HCT116 (cell line): ENCODE data around the gene PKN1. TPM values are rescaled to one million over a fixed set of nuclear protein-coding genes. Genes with fewer than 3 reads are reported as not detected.
"Not testable (repeated sequence)": the region's sequence is repeated elsewhere in the genome, so short reads cannot be mapped to it uniquely, and the experiment has no call there.

Experiments used
- ATAC-seq: fragments of 200-7000 bp; cut with Tn5 transposase; 2 replicates; pipeline ENCODE4 v1.9.1; 2020; ENCODE audit warnings: mild to moderate bottlenecking, moderate library complexity
- BruUV-seq: library from RNA; stranded (reverse); fragments of 400-500 nt; replicated peaks from 2 replicates; lab custom pipeline; 2021; lab: Mats Ljungman, UMichigan
- CTCF ChIA-PET: fragments of 300-600 bp; sonication (Branson Sonifier 250); formaldehyde crosslinking; loops from one replicate; lab custom pipeline; 2021; ENCODE audit warnings: antibody characterized with exemption; lab: Charles Lee
- POLR2A ChIA-PET: fragments of 300-600, 350-600 bp; sonication (Branson Sonifier 250); formaldehyde crosslinking; loops from one replicate; lab custom pipeline; 2021; ENCODE audit warnings: antibody characterized with exemption; lab: Charles Lee
- RAD21 ChIA-PET, 2 experiments: fragments of 300-600 bp; sonication (Branson Sonifier 250); formaldehyde crosslinking; loops; one replicate each; lab custom pipeline; 2023; ENCODE audit warnings: low total read pairs in 2 of 2; ENCODE audit not compliant: uncharacterized antibody in 2 of 2, unreplicated experiment in 2 of 2, low non-redundant PET in 1 of 2; lab: Charles Lee
- DNase-seq: peaks from one replicate; pipeline ENCODE4 v3.0.0-alpha.2; 2010; ENCODE audit warnings: low read depth, low spot score
- H2AFZ ChIP-seq: fragments of 200-600 bp; shearing (Covaris generic), sonication (generic); 2 replicates; pipeline ENCODE4 v1.6.1; 2017; ENCODE audit warnings: low read depth, mixed run types, mixed read lengths, antibody characterized with exemption, low read length; ENCODE audit not compliant: poor library complexity, severe bottlenecking
- H3K27ac ChIP-seq: 2 replicates; pipeline ENCODE4 v1.5.1; 2012; ENCODE audit warnings: low read depth, low read length
- H3K27me3 ChIP-seq: fragments of 200-600 bp; sonication (generic); 2 replicates; pipeline ENCODE4 v1.6.1; 2016; ENCODE audit warnings: mixed run types, low read length, mixed read lengths; ENCODE audit not compliant: insufficient read depth
- H3K36me3 ChIP-seq, 2 experiments: fragments of 200-500 bp in 1 of 2; fragments of 200-600 bp in 1 of 2; sonication (Bioruptor generic) in 1 of 2; sonication (generic) in 1 of 2; 2 replicates each; pipeline versions ENCODE4 v1.5.1 to v1.6.1; 2014 to 2016; ENCODE audit warnings: low read length in 2 of 2, inconsistent platforms in 1 of 2, mixed read lengths in 1 of 2, mixed run types in 1 of 2; ENCODE audit not compliant: insufficient read depth in 2 of 2, control insufficient read depth in 1 of 2
- H3K4me1 ChIP-seq, 2 experiments: fragments of 200-600 bp in 1 of 2; sonication (generic) in 1 of 2; 2 replicates each; pipeline versions ENCODE4 v1.5.1 to v1.6.1; 2012 to 2017; ENCODE audit warnings: low read length in 2 of 2, inconsistent platforms in 1 of 2, mild to moderate bottlenecking in 1 of 2, mixed read lengths in 1 of 2, mixed run types in 1 of 2, moderate library complexity in 1 of 2; ENCODE audit not compliant: insufficient read depth in 2 of 2, control insufficient read depth in 1 of 2
- H3K4me2 ChIP-seq: fragments of 200-600 bp; sonication (generic); 2 replicates; pipeline ENCODE4 v1.6.1; 2017; ENCODE audit warnings: mixed run types, low read length, mixed read lengths
- H3K4me3 ChIP-seq, 2 experiments: fragments of 200-600 bp in 1 of 2; sonication (generic) in 1 of 2; replicated peaks in 1 of 2; 2 replicates each; pipeline ENCODE4 v1.5.1; 2011 to 2016; ENCODE audit warnings: low read length in 2 of 2, control low read depth in 1 of 2, low read depth in 1 of 2, mild to moderate bottlenecking in 1 of 2, mixed read lengths in 1 of 2, mixed run types in 1 of 2
- H3K79me2 ChIP-seq: fragments of 200-600 bp; sonication (generic); 2 replicates; pipeline ENCODE4 v1.6.1; 2017; ENCODE audit warnings: mild to moderate bottlenecking, mixed run types, low read length, moderate library complexity, mixed read lengths; ENCODE audit not compliant: insufficient read depth
- H3K9ac ChIP-seq: fragments of 200-600 bp; sonication (generic); 2 replicates; pipeline ENCODE4 v1.6.1; 2016; ENCODE audit warnings: low read length, mixed read lengths
- H3K9me2 ChIP-seq: fragments of 200-600 bp; sonication (generic), shearing (Covaris generic); 2 replicates; pipeline ENCODE4 v1.6.1; 2017; ENCODE audit warnings: mixed run types, mild to moderate bottlenecking, moderate library complexity; ENCODE audit not compliant: insufficient read depth
- H3K9me3 ChIP-seq, 2 experiments: fragments of 200-500 bp in 1 of 2; fragments of 200-600 bp in 1 of 2; sonication (Bioruptor generic) in 1 of 2; sonication (generic) in 1 of 2; 2 replicates each; pipeline ENCODE4 v1.6.1; 2014 to 2017; ENCODE audit warnings: low read length in 2 of 2, mixed read lengths in 2 of 2, inconsistent platforms in 1 of 2, low read depth in 1 of 2, mild to moderate bottlenecking in 1 of 2, mixed run types in 1 of 2, moderate library complexity in 1 of 2; ENCODE audit not compliant: control insufficient read depth in 1 of 2, insufficient read depth in 1 of 2
- H4K20me1 ChIP-seq: fragments of 200-600 bp; sonication (generic), shearing (Covaris generic); 2 replicates; pipeline ENCODE4 v1.6.1; 2017; ENCODE audit warnings: mixed run types, mild to moderate bottlenecking, moderate library complexity; ENCODE audit not compliant: insufficient read depth
- CTCF ChIP-seq, 3 experiments: fragments of 200-600 bp in 1 of 3; sonication (generic) in 1 of 3; IDR thresholded peaks in 2 of 3; conservative IDR thresholded peaks in 1 of 3; 2 replicates each; pipeline ENCODE4 v1.5.1; 2012 to 2017; ENCODE audit warnings: low read depth in 2 of 3, low read length in 2 of 3, antibody characterized with exemption in 1 of 3, borderline replicate concordance in 1 of 3, control low read depth in 1 of 3, mild to moderate bottlenecking in 1 of 3, mixed read lengths in 1 of 3, mixed run types in 1 of 3, moderate library complexity in 1 of 3; ENCODE audit not compliant: insufficient read depth in 1 of 3
- EGR1 ChIP-seq: IDR thresholded peaks from 2 replicates; pipeline ENCODE4 v1.6.1; 2012; ENCODE audit warnings: low read depth
- EZH2phosphoT487 ChIP-seq: fragments of 200-600 bp; IDR thresholded peaks from 2 replicates; pipeline ENCODE4 v1.6.1; 2018; ENCODE audit warnings: antibody characterized with exemption, borderline replicate concordance
- FOSL1 ChIP-seq: IDR thresholded peaks from 2 replicates; pipeline ENCODE4 v1.6.1; 2012; ENCODE audit warnings: low read depth
- JUND ChIP-seq: IDR thresholded peaks from 2 replicates; pipeline ENCODE4 v1.6.1; 2012
- POLR2AphosphoS5 ChIP-seq: IDR thresholded peaks from 2 replicates; pipeline ENCODE4 v1.6.1; 2011; ENCODE audit warnings: mild to moderate bottlenecking, low read depth, low read length, moderate library complexity
- SP1 ChIP-seq: IDR thresholded peaks from 2 replicates; pipeline ENCODE4 v1.6.1; 2012; ENCODE audit warnings: low read depth
- TCF7L2 ChIP-seq: IDR thresholded peaks from 2 replicates; pipeline ENCODE4 v1.7.0; 2011; ENCODE audit warnings: borderline replicate concordance, inconsistent platforms; ENCODE audit not compliant: insufficient read depth, insufficient read length; ENCODE audit errors: extremely low read depth
- ZBTB33 ChIP-seq: IDR thresholded peaks from 2 replicates; pipeline ENCODE4 v1.6.1; 2011; ENCODE audit warnings: mild to moderate bottlenecking, low read length, moderate library complexity; ENCODE audit not compliant: insufficient replicate concordance; ENCODE audit errors: extremely low read depth
- intact Hi-C: fragments of 100-400 bp; cut with micrococcal nuclease; formaldehyde crosslinking; loops from 2 replicates; pipeline ENCODE4 v1.10.0; 2022
- total RNA-seq: library from RNA; stranded (reverse); gene quantifications from one replicate; pipeline ENCODE4 v1.2.1, GENCODE V29; 2021; ENCODE audit not compliant: unreplicated experiment

The PKN1 gene
- total RNA-seq, 1 experiment from 2014 or later = 248 TPM

GRCh38 chr19:14395710-14396336, 37.3 kb upstream of the PKN1 start:
- Histone ChIP-seq H3K4me3 (no peak overlapping the region), H3K79me2 (no peaks in the 10 kb centered on the region), H3K36me3 (peaks cover 18 to 21% of the 10 kb centered on the region in 2 experiments), H3K9ac (no peak overlapping the region), H3K27me3 (no peaks in the 10 kb centered on the region), H3K4me2 (no peak overlapping the region), H3K4me1 (peaks cover 0 to under 1% of the 10 kb centered on the region in 2 experiments; a peak in 1 of 4 replicates), H2AFZ (no peak overlapping the region)
- RAD21 ChIA-PET = no interaction called here
- no peak for ATAC-seq
- intact Hi-C loops = no loop called here
- no TSS peak for BruUV-seq
- CTCF ChIA-PET = no interaction called here
- no peak for DNase-seq
- TF ChIP-seq SP1 = no peak
- no peak for TF ChIP-seq EGR1
- TF ChIP-seq FOSL1 = no peak
- TF ChIP-seq JUND = no peak
- no peak; the same call in 1 of the 2 replicates for TF ChIP-seq POLR2AphosphoS5
- TF ChIP-seq CTCF (IDR thresholded peaks at IDR 0.05 in 2 of 3, conservative IDR thresholded peaks at IDR 0.05 in 1 of 3; ENCODE audit: borderline replicate concordance in 1 of 3, insufficient read depth in 1 of 3, low read depth in 2 of 3, low read length in 2 of 3) = no peak
- TF ChIP-seq ZBTB33 = no peak
- no peak for TF ChIP-seq TCF7L2
- no peak for TF ChIP-seq EZH2phosphoT487
- TF ChIP-seq, all 23 proteins: peak for 0
- H3K9me3 ChIP-seq = no peaks in the 10 kb centered on the region
- POLR2A ChIA-PET = no interaction called here
- H4K20me1 ChIP-seq = no peaks in the 10 kb centered on the region
- no peak overlapping the region for H3K27ac ChIP-seq
- no peaks in the 10 kb centered on the region for H3K9me2 ChIP-seq

- BruUV-seq, H3K27me3 ChIP-seq, H2AFZ ChIP-seq, RAD21 ChIA-PET, H3K4me3 ChIP-seq, ATAC-seq, H3K4me2 ChIP-seq, H3K79me2 ChIP-seq, intact Hi-C loops, H3K9me3 ChIP-seq, POLR2A ChIA-PET, H3K9ac ChIP-seq, H3K9me2 ChIP-seq, H3K27ac ChIP-seq, H4K20me1 ChIP-seq, H3K4me1 ChIP-seq, DNase-seq, CTCF ChIA-PET: not testable (repeated sequence)
- H3K36me3 ChIP-seq = peaks cover 16 to 19% of the 10 kb centered on the region in 2 experiments
Observed at GRCh38 chr19:14396730-14397129, 36.4 kb upstream of the PKN1 start.

- CTCF ChIA-PET, H3K9ac ChIP-seq, H4K20me1 ChIP-seq, intact Hi-C loops, POLR2A ChIA-PET, H3K9me3 ChIP-seq, DNase-seq, ATAC-seq, H3K27me3 ChIP-seq, RAD21 ChIA-PET, H3K4me2 ChIP-seq, H3K79me2 ChIP-seq, H3K4me3 ChIP-seq, BruUV-seq, H3K27ac ChIP-seq, H2AFZ ChIP-seq, H3K9me2 ChIP-seq: not testable (repeated sequence)
- H3K4me1 ChIP-seq = peaks cover 0 to 14% of the 10 kb centered on the region in 2 experiments; a peak in 2 of 4 replicates
- peaks cover 16 to 19% of the 10 kb centered on the region in 2 experiments for H3K36me3 ChIP-seq
Observed at GRCh38 chr19:14397168-14397567, 35.9 kb upstream of the PKN1 start.
